ENCODE measurements around the gene CDK18.

The CDK18 gene

GRCh38 chr1:205570173-205570501, 65.7 kb downstream of the CDK18 start:
- no peak for DNase-seq (ENCODE audit: low spot score)

- no peak for DNase-seq (ENCODE audit: low spot score)
These were observed 66.5 kb downstream of the CDK18 start for GRCh38 chr1:205570796-205571537.

DNA sequence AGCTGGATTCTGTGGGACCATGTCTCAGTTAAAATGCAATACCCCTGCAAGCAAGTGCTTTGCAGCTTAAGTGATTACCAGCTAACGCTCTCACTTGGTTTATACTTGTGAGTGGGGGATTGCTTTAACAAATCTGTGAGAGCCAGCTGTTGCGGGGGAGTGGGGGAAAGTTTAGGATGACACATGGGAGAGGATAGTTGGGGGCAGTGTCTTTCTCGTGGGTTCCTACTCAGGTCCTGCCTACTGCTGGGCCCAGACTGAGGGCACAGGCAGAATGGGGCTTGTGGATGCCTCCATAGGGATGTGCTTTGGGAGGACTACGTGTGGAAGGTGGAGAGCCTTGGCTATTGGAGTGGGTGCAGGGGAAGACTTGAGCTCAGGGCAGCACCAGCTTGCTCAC, 67.3 kb downstream of the CDK18 start:
- DNase-seq (ENCODE audit: low spot score), result no peak

DNA sequence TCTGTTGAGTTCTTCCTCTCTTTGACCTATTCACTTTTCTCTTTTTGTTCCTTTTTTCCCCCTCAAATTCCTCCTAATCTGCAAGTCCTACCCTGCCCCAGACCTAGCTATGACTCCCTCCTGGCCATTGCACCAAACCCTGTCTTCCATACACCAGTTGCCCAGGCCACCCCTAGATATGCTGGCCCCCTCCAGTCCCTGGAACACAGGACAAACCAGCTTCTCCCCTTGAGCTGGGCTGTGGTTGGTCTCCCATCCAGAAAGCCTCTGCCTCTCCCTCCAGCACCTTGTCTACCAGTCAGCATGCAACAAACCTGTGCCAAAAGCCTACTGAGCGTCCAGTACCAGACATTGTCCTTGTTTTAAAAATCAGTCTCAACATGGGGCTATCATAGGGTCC, 68.0 kb downstream of the CDK18 start:
- no peak for DNase-seq (ENCODE audit: low spot score)

GRCh38 chr1:205575294-205575885, 70.9 kb downstream of the CDK18 start:
- no peak for DNase-seq (ENCODE audit: low spot score)

- no peak for DNase-seq (ENCODE audit: low spot score)
These were observed 71.5 kb downstream of the CDK18 start for GRCh38 chr1:205576011-205576410.

DNA sequence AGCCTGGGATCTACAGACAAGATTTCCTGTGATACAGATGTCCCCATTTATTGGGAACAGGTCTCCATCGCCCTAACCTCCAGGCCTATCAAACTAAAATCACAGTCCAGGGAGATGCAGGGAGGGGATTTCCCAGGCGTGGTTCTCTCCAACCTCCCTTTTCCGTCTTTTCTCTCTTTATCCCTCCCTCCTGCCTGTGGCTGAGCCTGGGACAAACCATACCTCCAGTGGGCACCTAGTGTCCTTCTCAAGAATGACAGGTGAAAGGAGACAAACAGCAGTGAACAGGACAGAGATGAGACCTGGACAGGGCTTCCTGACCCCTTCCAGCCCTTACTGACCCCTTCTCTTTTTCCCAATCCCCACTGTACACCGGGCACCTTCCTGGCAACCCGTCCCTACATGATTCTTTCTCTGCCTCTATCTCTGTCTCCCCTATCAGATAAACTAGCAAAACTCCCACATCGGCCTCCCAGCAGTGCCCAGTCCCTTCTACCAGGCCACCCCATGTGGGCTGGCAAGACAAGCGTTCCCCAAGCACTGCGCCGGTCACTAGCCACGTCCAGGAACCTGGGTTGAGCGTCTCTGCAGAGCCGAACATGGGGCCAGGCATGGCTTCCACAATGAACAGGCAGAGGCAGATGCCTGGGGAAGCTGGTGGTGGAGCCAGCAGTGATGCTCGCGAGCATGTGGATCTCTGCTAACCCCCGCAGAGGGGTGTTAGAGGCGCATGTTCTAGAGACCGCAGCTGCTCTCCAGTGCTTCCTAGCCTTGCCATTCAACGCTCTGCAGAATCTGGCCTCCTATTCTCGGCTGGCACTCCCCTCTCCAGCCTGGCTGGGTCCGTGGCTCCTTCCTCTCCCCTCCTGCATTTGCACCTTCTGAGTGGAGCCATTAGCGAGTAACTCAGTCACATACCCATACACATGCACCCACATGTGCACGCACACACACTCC, 72.6 kb downstream of the CDK18 start:
- DNase-seq (ENCODE audit: low spot score), result no peak

DNA sequence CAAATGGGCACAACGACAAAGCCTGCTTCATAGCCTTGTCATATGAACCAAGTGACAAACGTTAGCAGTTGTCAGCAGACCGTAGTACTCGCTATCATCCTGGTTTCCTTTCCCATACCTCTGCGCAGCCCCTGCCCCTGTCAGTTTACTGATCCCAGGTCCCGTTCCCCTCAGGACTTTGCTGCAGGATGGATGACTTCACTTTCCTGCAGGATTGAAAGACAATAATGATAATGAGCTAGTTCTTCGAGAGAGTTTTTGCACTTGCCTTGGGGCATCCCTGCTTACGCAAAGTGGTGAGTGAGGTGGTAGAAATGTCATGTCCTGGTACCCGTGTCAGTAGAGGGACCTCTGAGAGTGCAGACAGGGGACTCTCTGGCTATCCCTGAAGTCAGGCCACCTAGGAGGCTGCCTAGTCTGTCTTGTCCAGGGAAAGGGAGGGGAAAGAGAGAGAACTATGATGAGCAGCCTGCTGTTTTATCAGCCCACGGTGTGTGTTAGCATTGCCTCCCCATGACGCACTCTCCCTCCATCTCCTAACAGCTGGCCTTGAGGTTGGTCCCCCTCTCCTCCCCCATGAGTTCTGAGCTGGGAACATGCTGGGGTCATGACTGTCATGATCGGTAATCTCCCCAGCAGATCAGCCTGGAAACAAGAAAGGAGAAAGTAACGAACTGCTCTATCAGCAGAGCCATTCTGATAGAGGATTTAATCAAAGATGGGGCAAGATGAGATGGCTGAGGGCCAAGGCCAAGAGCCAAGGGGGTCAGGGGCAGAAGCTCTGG, 73.6 kb downstream of the CDK18 start:
- no peak for DNase-seq (ENCODE audit: low spot score)

DNA sequence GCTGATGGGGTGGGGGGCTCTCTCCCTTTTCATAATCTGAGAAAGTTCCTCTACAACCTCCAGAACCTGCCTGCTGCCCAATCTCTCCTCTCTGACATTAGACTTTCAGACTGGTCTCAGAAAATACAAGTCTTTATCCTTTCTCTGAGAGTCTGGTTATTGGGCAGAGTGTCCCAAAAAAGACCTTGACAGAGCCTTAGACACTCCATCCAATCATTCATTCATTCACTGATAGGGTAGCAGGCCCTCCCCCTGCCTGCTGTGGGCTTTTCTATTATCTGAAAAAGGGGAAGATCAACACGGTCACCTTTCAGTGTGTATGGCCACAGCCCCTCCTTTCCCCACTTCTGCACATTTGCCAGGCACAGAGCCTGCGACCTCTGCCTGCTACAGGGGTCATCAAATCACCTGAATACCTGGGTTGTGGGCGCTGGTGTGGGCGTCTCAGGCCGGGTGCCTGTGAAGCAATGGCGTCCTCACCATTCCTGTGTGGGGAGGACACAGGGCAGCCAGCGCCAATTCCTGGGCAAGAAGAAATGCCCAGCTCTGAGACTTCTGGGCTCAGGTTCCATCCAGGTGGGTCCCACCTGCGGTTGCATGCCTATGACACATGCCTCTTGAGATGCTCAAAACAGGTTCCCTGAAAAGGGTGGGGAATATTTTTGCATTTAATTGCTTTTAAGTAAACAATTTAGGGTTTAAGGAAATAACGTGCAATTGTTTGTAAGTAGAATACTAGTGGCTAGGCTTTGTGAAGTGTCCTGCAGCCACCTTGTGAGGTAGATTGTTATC, 74.5 kb downstream of the CDK18 start:
- no peak for DNase-seq (ENCODE audit: low spot score)

DNA sequence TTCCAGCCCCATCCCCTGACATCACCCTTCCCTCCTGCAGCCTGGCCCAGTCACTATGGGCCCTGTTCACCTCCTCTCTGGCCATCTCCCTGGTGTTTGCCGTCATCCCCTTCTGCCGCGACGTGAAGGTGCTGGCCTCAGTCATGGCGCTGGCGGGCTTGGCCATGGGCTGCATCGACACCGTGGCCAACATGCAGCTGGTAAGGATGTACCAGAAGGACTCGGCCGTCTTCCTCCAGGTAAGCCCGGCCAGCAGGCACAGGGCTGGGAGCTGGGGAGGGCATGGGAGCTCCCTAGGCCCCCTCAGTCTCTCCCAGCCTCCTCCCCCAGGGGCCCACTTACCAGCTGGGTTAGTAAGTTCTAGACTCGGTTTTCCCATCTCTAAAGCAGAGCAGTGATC, 75.2 kb downstream of the CDK18 start:
- no peak for DNase-seq (ENCODE audit: low spot score)

GRCh38 chr1:205580140-205580922, 75.9 kb downstream of the CDK18 start:
- no peak for DNase-seq (ENCODE audit: low spot score)

DNA sequence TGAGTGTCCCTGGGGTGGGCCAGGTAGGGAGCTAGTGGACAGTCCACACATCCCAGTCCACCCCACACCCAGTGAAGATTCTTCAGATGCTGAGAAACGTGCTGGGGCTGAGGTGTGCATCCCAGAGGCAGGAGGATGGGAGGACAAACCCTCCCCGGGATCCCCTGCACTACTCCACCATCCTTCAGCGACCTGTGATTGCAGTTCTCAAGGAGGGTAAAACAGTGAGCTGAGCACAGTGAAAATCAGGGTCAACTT, 76.4 kb downstream of the CDK18 start:
- no peak for DNase-seq (ENCODE audit: low spot score)

DNA sequence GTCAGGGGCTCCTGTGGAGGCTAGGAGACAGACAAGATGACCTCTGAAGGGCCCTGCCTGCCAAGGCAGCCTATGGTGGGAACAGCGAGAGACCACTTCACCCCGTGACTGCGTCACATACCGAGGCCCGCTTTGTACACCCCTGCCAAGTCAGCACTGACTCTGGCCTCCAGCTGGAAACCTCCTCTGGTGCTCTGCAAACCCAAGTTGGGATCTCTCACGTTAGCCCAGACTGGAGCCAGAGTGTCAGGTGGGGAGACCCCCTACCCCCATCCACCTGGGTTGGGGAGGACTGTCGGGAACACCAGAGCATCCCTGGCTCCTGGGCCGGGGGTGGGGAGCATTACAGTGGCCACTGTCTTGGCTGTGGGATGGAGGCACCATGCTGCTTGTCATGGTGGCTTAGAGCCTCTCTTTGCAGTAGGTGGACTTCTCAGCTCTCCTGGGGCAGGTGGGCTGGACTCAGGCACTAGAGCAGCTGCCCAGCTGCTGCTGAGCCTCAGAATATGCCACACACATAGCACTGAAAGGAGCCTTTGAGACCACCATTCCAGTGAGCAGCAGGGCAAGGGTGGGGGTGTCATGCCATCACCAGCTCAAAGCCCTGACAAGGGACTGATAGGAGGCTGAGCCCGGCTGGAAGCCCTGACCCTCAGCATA, 77.0 kb downstream of the CDK18 start:
- DNase-seq (ENCODE audit: low spot score), result no peak

- no peak for DNase-seq (ENCODE audit: low spot score)
These were observed 77.6 kb downstream of the CDK18 start for GRCh38 chr1:205582046-205582445.

Data from AG08396 (cell line).